Keratinocyte (primary cell): ENCODE measurements around the gene CDC42SE1. TPM values are rescaled to one million over a fixed set of nuclear protein-coding genes. Genes with fewer than 3 reads are reported as not detected.

Source experiments
- DNase-seq: peaks from one replicate; pipeline ENCODE4 v3.0.0-alpha.2; 2011; ENCODE audit warnings: low read depth, missing footprints, low spot score
- FAIRE-seq: peaks from 2 replicates; lab custom pipeline; 2011; peaks lifted over from hg19 to GRCh38; lab: Jason Lieb, UNC
- H2AFZ ChIP-seq: 2 replicates; pipeline ENCODE4 v1.6.0; 2012; ENCODE audit warnings: low read length, control low read depth, inconsistent platforms; ENCODE audit not compliant: control insufficient read depth
- H3K27ac ChIP-seq: 2 replicates; pipeline ENCODE4 v1.5.1; 2011; ENCODE audit warnings: low read length; ENCODE audit not compliant: control insufficient read depth, insufficient read depth
- H3K27me3 ChIP-seq: 3 replicates; pipeline ENCODE4 v1.6.0; 2011; ENCODE audit warnings: low read length; ENCODE audit not compliant: control insufficient read depth, insufficient read depth; ENCODE audit errors: extremely low read depth
- H3K36me3 ChIP-seq, 2 experiments: 2 replicates in 1 of 2; 3 replicates in 1 of 2; pipeline ENCODE4 v1.5.1; 2011; ENCODE audit warnings: low read length in 2 of 2, mild to moderate bottlenecking in 1 of 2; ENCODE audit not compliant: control insufficient read depth in 2 of 2, insufficient read depth in 2 of 2; ENCODE audit errors: extremely low read depth in 1 of 2
- H3K4me1 ChIP-seq: 3 replicates; pipeline ENCODE4 v1.5.1; 2011; ENCODE audit warnings: low read length; ENCODE audit not compliant: control insufficient read depth, insufficient read depth; ENCODE audit errors: extremely low read depth
- H3K4me2 ChIP-seq: 3 replicates; pipeline ENCODE4 v1.6.0; 2011; ENCODE audit warnings: low read depth, low read length; ENCODE audit not compliant: control insufficient read depth, insufficient read depth; ENCODE audit errors: extremely low read depth
- H3K4me3 ChIP-seq, 3 experiments: fragments of 200-600 bp in 1 of 3; sonication (generic) in 1 of 3; 2 replicates in 2 of 3; 3 replicates in 1 of 3; pipeline ENCODE4 v1.5.1; 2011 to 2016; ENCODE audit warnings: low read length in 3 of 3, mild to moderate bottlenecking in 3 of 3, control low read depth in 2 of 3, inconsistent platforms in 1 of 3, low read depth in 1 of 3, mixed read lengths in 1 of 3, mixed run types in 1 of 3, moderate library complexity in 1 of 3; ENCODE audit not compliant: control insufficient read depth in 2 of 3, insufficient read depth in 2 of 3; ENCODE audit errors: extremely low read depth in 1 of 3
- H3K79me2 ChIP-seq: 2 replicates; pipeline ENCODE4 v1.6.0; 2012; ENCODE audit warnings: low read length; ENCODE audit not compliant: control insufficient read depth, insufficient read depth
- H3K9ac ChIP-seq: 3 replicates; pipeline ENCODE4 v1.6.0; 2011; ENCODE audit warnings: low read length; ENCODE audit not compliant: control insufficient read depth, insufficient read depth; ENCODE audit errors: extremely low read depth
- H3K9me1 ChIP-seq: 3 replicates; pipeline ENCODE4 v1.6.0; 2011; ENCODE audit warnings: low read length; ENCODE audit not compliant: control insufficient read depth, insufficient read depth; ENCODE audit errors: extremely low read depth
- H3K9me3 ChIP-seq: 2 replicates; pipeline ENCODE4 v1.5.1; 2012; ENCODE audit warnings: low read depth, low read length; ENCODE audit not compliant: control insufficient read depth
- H4K20me1 ChIP-seq: 3 replicates; pipeline ENCODE4 v1.6.0; 2011; ENCODE audit warnings: low read length; ENCODE audit not compliant: control insufficient read depth, insufficient read depth; ENCODE audit errors: extremely low read depth
- CTCF ChIP-seq, 3 experiments: IDR thresholded peaks in 1 of 3; conservative IDR thresholded peaks in 1 of 3; optimal IDR thresholded peaks in 1 of 3; 2 replicates in 2 of 3; 3 replicates in 1 of 3; pipeline versions ENCODE3 to v1.5.1; 2011; ENCODE audit warnings: low read length in 3 of 3, mild to moderate bottlenecking in 3 of 3, moderate library complexity in 2 of 3, control low read depth in 1 of 3, inconsistent platforms in 1 of 3; ENCODE audit not compliant: insufficient read depth in 2 of 3; ENCODE audit errors: extremely low read depth in 1 of 3
- EZH2 ChIP-seq: IDR thresholded peaks from one replicate; pipeline ENCODE4 v1.6.1; 2012; ENCODE audit warnings: inconsistent platforms, mild to moderate bottlenecking, low read length, moderate library complexity
- dilution Hi-C: fragments of 300-500 bp; cut with MboI; formaldehyde crosslinking; loops from one replicate; pipeline ENCODE4 v1.7.0; 2020; ENCODE audit warnings: low sequenced_read_pairs; ENCODE audit not compliant: extremely low pct_ligation_motif_present
- polyA minus RNA-seq, 3 experiments: library from RNA; depleted of rRNA, polyadenylated mRNA; stranded (reverse); fragments of >200 nt; gene quantifications; 1 replicate in 1 of 3; 2 replicates in 1 of 3; 3 replicates in 1 of 3; pipeline ENCODE4 v1.2.3, GENCODE V29; 2011
- polyA plus RNA-seq, 5 experiments: library from polyadenylated mRNA; depleted of rRNA in 3 of 5; stranded (reverse) in 3 of 5; stranded (forward) in 1 of 5; unstranded in 1 of 5; fragments of >200 nt; gene quantifications; 1 replicate in 1 of 5; 2 replicates in 3 of 5; 3 replicates in 1 of 5; pipeline versions ENCODE4 v1.2.1 to v1.2.3, GENCODE V29; 2011 to 2012; ENCODE audit warnings: missing spikeins in 2 of 5, low read depth in 1 of 5, low replicate concordance in 1 of 5

Gene CDC42SE1
- polyA plus RNA-seq = 127 to 151 TPM (median 138 TPM) in 3 replicates
- 46.3 TPM for polyA plus RNA-seq (2011; ENCODE audit: low read depth)
- 85.3 and 114 TPM in 2 replicates for polyA plus RNA-seq (2011; cell fraction: cytosol; rRNA removed)
- polyA plus RNA-seq (2011; cell fraction: nucleus; rRNA removed) = 210 and 233 TPM in 2 replicates
- 95.9 and 137 TPM in 2 replicates for polyA plus RNA-seq (2012; ENCODE audit: low replicate concordance)
- 80.7 to 144 TPM (median 119 TPM) in 3 replicates for polyA minus RNA-seq
- 98.6 TPM for polyA minus RNA-seq (2011; cell fraction: cytosol; rRNA and poly(A)+ RNA removed)
- 51.4 and 81.9 TPM in 2 replicates for polyA minus RNA-seq (2011; cell fraction: nucleus; rRNA and poly(A)+ RNA removed)

GRCh38 chr1:151059109-151060006 lies at the start of gene CDC42SE1:
TSS of gene CDC42SE1 (minus strand) at chr1:151059622. CDS start at chr1:151055730, 3,892 bp downstream.
- TF ChIP-seq CTCF (optimal IDR thresholded peaks at IDR 0.05 in 1 of 3, IDR thresholded peaks at IDR 0.05 in 1 of 3, conservative IDR thresholded peaks at IDR 0.05 in 1 of 3; ENCODE audit: extremely low read depth in 1 of 3, insufficient read depth in 2 of 3, low read length in 3 of 3) (peak; percentile 68 to 92 (median 91)), EZH2 (no peak)
- Histone ChIP-seq H3K9me3 (no peaks in the 10 kb centered on the region), H3K27me3 (no peaks in the 10 kb centered on the region), H3K4me1 (peaks cover 60% of the 10 kb centered on the region), H3K9ac (peak within 1 kb of the TSS; percentile 94), H3K9me1 (peaks cover 17% of the 10 kb centered on the region), H4K20me1 (peaks cover 25% of the 10 kb centered on the region), H3K27ac (peak within 1 kb of the TSS; percentile 94), H3K4me3 (peak within 1 kb of the TSS; percentile 95 to 100 (median 99)), H3K36me3 (peaks cover 25 to 35% of the 10 kb centered on the region in 2 experiments), H3K4me2 (peak within 1 kb of the TSS; percentile 100), H2AFZ (peak within 1 kb of the TSS; percentile 90), H3K79me2 (peaks cover 65% of the 10 kb centered on the region)
- dilution Hi-C loops = no loop called here
- no peak for DNase-seq
- no peak for FAIRE-seq

- no peaks in the 10 kb centered on the region for H3K27me3 ChIP-seq
- H3K4me2 ChIP-seq = no peak overlapping the region
- DNase-seq (no peak), FAIRE-seq (no peak)
- no peak for TF ChIP-seq EZH2
- no peak for TF ChIP-seq CTCF (optimal IDR thresholded peaks at IDR 0.05 in 1 of 3, IDR thresholded peaks at IDR 0.05 in 1 of 3, conservative IDR thresholded peaks at IDR 0.05 in 1 of 3; ENCODE audit: extremely low read depth in 1 of 3, insufficient read depth in 2 of 3, low read length in 3 of 3)
- H3K9me3 ChIP-seq = no peaks in the 10 kb centered on the region
- no peaks in the 10 kb centered on the region for H3K36me3 ChIP-seq
- no peak overlapping the region for H3K4me3 ChIP-seq
- H4K20me1 ChIP-seq = no peaks in the 10 kb centered on the region
- H3K27ac ChIP-seq = no peak overlapping the region
- dilution Hi-C loops = no loop called here
- H3K9me1 ChIP-seq = no peaks in the 10 kb centered on the region
- no peaks in the 10 kb centered on the region for H3K4me1 ChIP-seq
- H3K9ac ChIP-seq = no peak overlapping the region
- H2AFZ ChIP-seq = no peak overlapping the region
- H3K79me2 ChIP-seq = no peaks in the 10 kb centered on the region
Observed at GRCh38 chr1:151108331-151108730, 48.9 kb upstream of the CDC42SE1 start.
